HFF-Myc (cell line): Measurements from ENCODE around the gene CLASP2.

Source experiments
- DNase-seq: peaks from one replicate; pipeline ENCODE4 v3.0.0-alpha.2; 2011; ENCODE audit warnings: low read depth; ENCODE audit errors: extremely low read depth
- H3K4me3 ChIP-seq: replicated peaks from 2 replicates; pipeline ENCODE4 v1.5.1; 2011; ENCODE audit warnings: low read depth, mild to moderate bottlenecking, control low read depth, low read length
- TF ChIP-seq, protein P1 (sequence below): IDR thresholded peaks from 2 replicates; pipeline ENCODE4 v1.5.1; 2012; ENCODE audit warnings: mild to moderate bottlenecking, low read depth, low read length, control low read depth; ENCODE audit errors: missing control alignments

CLASP2 gene

GRCh38 chr3:33525232-33525631 lies 192.8 kb downstream of the CLASP2 start:
- DNase-seq = no peak
- TF ChIP-seq, protein P1, sequence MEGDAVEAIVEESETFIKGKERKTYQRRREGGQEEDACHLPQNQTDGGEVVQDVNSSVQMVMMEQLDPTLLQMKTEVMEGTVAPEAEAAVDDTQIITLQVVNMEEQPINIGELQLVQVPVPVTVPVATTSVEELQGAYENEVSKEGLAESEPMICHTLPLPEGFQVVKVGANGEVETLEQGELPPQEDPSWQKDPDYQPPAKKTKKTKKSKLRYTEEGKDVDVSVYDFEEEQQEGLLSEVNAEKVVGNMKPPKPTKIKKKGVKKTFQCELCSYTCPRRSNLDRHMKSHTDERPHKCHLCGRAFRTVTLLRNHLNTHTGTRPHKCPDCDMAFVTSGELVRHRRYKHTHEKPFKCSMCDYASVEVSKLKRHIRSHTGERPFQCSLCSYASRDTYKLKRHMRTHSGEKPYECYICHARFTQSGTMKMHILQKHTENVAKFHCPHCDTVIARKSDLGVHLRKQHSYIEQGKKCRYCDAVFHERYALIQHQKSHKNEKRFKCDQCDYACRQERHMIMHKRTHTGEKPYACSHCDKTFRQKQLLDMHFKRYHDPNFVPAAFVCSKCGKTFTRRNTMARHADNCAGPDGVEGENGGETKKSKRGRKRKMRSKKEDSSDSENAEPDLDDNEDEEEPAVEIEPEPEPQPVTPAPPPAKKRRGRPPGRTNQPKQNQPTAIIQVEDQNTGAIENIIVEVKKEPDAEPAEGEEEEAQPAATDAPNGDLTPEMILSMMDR = no peak
- no peak overlapping the region for H3K4me3 ChIP-seq

DNA sequence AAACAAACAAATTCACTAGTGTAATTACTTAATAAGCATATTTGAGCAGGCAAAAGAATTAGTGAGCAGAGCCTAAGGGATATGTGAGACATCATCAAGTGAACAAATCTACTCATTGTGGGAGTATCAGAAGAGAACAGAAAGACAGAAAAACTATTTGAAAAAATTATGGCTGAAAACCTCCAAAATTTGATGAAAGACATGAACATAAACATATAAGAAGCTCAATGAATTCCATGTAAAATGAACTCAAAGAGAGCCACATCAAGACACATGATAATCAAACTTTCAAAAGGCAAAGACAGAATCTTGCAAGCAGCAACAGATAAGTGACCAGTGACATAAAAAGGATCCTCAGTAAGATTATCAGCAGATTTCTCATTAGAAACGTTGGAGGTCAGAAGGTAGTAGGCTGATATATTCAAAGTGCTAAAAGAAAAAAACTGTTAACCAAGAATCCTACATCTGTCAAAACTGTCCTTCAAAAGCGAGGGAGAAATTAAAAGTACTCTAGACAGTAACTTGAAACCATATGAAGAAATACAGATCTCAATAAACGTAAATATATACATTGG lies 194.9 kb downstream of the CLASP2 start:
- TF ChIP-seq, protein P1 = no peak
- DNase-seq = no peak
- no peak overlapping the region for H3K4me3 ChIP-seq

DNA sequence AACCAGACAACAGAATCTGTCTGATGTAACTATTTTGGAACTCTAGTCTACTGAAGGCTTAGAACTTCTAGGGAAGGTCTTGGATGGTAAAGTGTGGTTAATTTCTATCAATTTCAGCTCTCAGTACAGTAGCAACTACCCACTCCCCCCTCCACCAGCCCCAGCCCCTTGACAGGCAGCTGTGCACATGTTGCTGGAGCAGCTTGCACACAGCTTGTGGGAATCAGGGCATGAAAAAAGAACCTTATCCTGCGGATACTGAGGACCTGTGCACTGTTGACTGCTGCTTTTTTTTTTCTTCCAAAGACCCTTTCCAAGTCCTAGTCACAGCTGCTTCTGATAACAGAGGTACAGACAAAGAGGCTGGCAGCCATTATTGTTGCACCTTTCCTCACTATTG lies 196.3 kb downstream of the CLASP2 start:
- TF ChIP-seq, protein P1 = no peak
- no peak overlapping the region for H3K4me3 ChIP-seq
- no peak for DNase-seq

DNA sequence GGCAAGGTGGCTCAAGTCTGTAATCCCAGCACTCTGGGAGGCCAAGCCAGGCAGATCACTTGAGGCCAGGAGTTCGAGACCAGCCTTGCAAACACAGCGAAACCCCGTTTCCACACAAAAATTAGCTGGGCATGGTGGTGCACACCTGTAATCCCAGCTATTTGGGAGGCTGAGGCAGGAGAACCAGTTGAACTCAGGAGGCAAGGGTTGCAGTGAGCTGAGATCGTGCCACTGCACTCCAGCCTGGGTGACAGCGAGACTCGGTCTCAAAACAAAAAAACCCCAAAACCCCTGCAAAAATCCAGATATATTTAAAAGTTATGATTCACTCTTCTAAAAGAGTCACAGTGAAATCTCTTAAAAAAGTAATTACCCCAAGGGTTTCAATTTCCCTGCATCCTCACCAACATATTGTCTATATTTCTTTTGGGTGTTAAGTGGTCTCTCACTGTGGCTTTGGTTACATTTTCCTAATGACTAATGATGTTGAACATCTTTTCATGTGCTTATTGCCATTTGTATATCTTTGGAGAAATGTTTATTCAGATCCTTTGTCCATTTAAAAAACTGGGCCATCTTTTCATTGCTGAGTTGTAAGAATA lies 204.7 kb downstream of the CLASP2 start:
- DNase-seq = no peak
- TF ChIP-seq, protein P1 = no peak
- no peak overlapping the region for H3K4me3 ChIP-seq

GRCh38 chr3:33505027-33505426 lies 213.0 kb downstream of the CLASP2 start:
- TF ChIP-seq, protein P1 = no peak
- no peak for DNase-seq
- H3K4me3 ChIP-seq = no peak overlapping the region

DNA sequence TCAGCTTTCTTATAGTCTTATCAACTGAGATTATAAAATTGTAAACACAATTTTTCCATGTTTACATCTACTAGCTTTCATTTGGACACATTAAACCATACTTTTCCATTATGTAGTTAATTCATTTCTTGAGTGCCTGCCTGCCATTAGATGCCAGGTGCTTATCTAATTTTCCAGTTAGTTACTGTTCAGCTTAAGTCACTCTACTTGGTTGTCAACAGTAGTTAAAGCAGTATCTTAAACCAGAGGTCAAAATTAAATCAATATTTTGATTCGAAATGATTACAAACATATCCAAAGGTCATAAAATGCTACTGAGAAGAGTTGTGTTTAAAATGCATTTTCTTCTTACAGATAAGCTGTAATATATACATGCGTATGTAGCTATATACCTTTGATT lies 221.6 kb downstream of the CLASP2 start:
- no peak for DNase-seq
- TF ChIP-seq, protein P1 = no peak
- H3K4me3 ChIP-seq = no peak overlapping the region

- DNase-seq = no peak
- TF ChIP-seq, protein P1 = no peak
- H3K4me3 ChIP-seq = no peak overlapping the region
Observed at GRCh38 chr3:33491721-33492120, 226.3 kb downstream of the CLASP2 start.
